Parathyroid adenoma (tissue), 2 donors: ENCODE measurements around the gene TEAD1.

Experiments used
- H2AFZ ChIP-seq: fragments of 300-600 bp; sonication (generic); one replicate; pipeline ENCODE4 v1.7.0; 2017; ENCODE audit warnings: antibody characterized with exemption, mild to moderate bottlenecking
- H3K27ac ChIP-seq: fragments of 300-600 bp; sonication (generic); one replicate; pipeline ENCODE4 v1.7.0; 2017
- H3K27me3 ChIP-seq: fragments of 300-600 bp; sonication (generic); one replicate; pipeline ENCODE4 v1.7.0; 2017; ENCODE audit warnings: low read length; ENCODE audit not compliant: control insufficient read depth, insufficient read depth
- H3K36me3 ChIP-seq: fragments of 300-600 bp; sonication (generic); one replicate; pipeline ENCODE4 v1.7.0; 2017; ENCODE audit warnings: low read length; ENCODE audit not compliant: control insufficient read depth, insufficient read depth
- H3K4me1 ChIP-seq: fragments of 300-600 bp; sonication (generic); one replicate; pipeline ENCODE4 v1.7.0; 2017; ENCODE audit warnings: control low read depth
- H3K4me2 ChIP-seq: fragments of 300-600 bp; sonication (generic); one replicate; pipeline ENCODE4 v1.7.0; 2017; ENCODE audit warnings: low read length
- H3K4me3 ChIP-seq: fragments of 300-600 bp; sonication (generic); one replicate; pipeline ENCODE4 v1.7.0; 2017; ENCODE audit warnings: low read depth, low read length
- H3K79me2 ChIP-seq: fragments of 300-600 bp; sonication (generic); one replicate; pipeline ENCODE4 v1.7.0; 2017; ENCODE audit warnings: control low read depth
- H3K9ac ChIP-seq: fragments of 300-600 bp; sonication (generic); one replicate; pipeline ENCODE4 v1.7.0; 2017; ENCODE audit warnings: mild to moderate bottlenecking
- H3K9me3 ChIP-seq: fragments of 300-600 bp; sonication (generic); one replicate; pipeline ENCODE4 v1.7.0; 2017; ENCODE audit warnings: low read length; ENCODE audit not compliant: control insufficient read depth
- TF ChIP-seq, protein P1 (sequence below): fragments of 300-600 bp; sonication (generic); IDR thresholded peaks from one replicate; pipeline ENCODE4 v1.7.0; 2017; ENCODE audit warnings: antibody characterized with exemption, mild to moderate bottlenecking
- donor health status: primary hyperparathyroidism.

The TEAD1 gene

DNA sequence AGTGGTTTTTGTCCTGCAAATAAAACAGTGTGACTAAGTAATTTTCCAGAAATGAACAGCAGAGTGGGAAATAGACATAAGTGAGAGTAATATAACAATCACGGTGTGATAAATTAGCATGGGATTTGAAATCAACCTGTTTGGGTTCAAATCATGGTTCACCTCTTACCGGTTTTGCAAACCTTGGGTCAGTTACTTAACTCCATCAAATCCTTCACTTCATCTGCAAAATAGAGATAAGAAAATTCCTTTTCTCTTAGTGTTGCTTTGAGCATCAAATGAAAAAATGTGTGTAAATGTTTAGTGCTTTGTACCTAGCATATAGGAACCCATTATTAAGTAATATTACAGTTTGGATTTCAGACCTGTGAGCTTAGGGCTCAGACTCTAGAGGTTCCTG lies 152.2 kb downstream of the TEAD1 start:
- H3K4me2 ChIP-seq: no peak overlapping the region
- no peaks in the 10 kb centered on the region for H3K27me3 ChIP-seq
- H3K36me3 ChIP-seq: no peaks in the 10 kb centered on the region
- peak overlapping the region; percentile 89 for H3K27ac ChIP-seq
- peaks cover 6% of the 10 kb centered on the region for H3K79me2 ChIP-seq
- H3K4me1 ChIP-seq: peaks cover 18% of the 10 kb centered on the region
- H3K4me3 ChIP-seq: no peak overlapping the region
- no peak overlapping the region for H2AFZ ChIP-seq
- H3K9ac ChIP-seq: no peak overlapping the region
- TF ChIP-seq, protein P1, sequence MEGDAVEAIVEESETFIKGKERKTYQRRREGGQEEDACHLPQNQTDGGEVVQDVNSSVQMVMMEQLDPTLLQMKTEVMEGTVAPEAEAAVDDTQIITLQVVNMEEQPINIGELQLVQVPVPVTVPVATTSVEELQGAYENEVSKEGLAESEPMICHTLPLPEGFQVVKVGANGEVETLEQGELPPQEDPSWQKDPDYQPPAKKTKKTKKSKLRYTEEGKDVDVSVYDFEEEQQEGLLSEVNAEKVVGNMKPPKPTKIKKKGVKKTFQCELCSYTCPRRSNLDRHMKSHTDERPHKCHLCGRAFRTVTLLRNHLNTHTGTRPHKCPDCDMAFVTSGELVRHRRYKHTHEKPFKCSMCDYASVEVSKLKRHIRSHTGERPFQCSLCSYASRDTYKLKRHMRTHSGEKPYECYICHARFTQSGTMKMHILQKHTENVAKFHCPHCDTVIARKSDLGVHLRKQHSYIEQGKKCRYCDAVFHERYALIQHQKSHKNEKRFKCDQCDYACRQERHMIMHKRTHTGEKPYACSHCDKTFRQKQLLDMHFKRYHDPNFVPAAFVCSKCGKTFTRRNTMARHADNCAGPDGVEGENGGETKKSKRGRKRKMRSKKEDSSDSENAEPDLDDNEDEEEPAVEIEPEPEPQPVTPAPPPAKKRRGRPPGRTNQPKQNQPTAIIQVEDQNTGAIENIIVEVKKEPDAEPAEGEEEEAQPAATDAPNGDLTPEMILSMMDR: no peak
- H3K9me3 ChIP-seq: no peaks in the 10 kb centered on the region

- peaks cover 3% of the 10 kb centered on the region for H3K79me2 ChIP-seq
- peaks cover 18% of the 10 kb centered on the region for H3K4me1 ChIP-seq
- peak overlapping the region; percentile 61 for H2AFZ ChIP-seq
- no peaks in the 10 kb centered on the region for H3K36me3 ChIP-seq
- peak overlapping the region; percentile 53 for H3K4me3 ChIP-seq
- no peak overlapping the region for H3K9ac ChIP-seq
- TF ChIP-seq, protein P1: no peak
- H3K27me3 ChIP-seq: no peaks in the 10 kb centered on the region
- H3K4me2 ChIP-seq: peak overlapping the region; percentile 81
- H3K9me3 ChIP-seq: no peaks in the 10 kb centered on the region
- H3K27ac ChIP-seq: peak overlapping the region; percentile 89
These were observed 153.1 kb downstream of the TEAD1 start for GRCh38 chr11:12827369-12827768.

DNA sequence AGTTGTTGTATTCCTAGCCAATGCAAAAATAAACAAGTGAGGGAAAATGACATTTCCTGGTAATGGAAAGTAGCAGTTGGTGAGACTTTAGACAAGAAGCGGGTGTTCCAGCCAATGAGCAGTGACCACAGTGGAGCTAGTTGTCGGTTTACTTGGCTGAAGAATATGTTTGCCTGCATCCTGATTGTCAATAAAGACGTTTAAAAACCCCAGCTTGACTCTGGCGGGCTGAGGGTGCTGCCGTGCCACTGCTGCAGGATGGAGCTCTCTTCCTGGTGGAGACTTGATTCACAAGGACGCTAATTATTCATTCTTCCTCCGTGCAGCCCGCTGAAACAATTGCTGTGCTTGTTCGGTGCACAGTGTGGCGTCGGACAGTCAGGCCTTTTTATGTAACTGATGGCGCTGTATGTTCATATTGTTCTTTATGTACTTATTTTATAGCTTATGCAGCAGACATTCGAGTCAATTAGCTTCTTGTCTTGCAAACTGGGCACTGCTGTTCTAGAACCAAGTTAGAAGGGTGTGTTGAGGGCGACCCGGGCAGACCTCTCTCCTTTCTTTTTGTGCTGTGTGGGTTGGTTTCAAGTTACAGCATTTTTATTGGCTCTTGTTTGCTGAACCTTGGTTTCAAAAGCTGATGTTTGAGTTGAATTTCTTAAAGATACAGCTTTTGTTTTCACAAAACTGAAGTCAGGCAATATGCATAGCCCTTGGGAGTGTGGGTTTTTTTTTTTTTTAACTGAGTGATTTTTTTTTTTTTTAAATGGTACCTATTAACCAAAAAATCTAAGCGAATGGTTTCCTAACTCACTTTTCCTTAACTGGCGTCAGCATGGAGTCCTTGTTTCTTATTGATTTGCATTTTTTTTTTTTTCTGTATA lies 153.9 kb downstream of the TEAD1 start:
- Histone ChIP-seq H3K27me3 (no peaks in the 10 kb centered on the region), H3K9ac (no peak overlapping the region), H3K4me3 (peak overlapping the region; percentile 53), H3K36me3 (no peaks in the 10 kb centered on the region), H3K79me2 (peaks cover 2% of the 10 kb centered on the region), H3K27ac (peak overlapping the region; percentile 89), H2AFZ (peak overlapping the region; percentile 61), H3K9me3 (no peaks in the 10 kb centered on the region), H3K4me1 (peaks cover 16% of the 10 kb centered on the region), H3K4me2 (peak overlapping the region; percentile 81)
- TF ChIP-seq, protein P1: no peak

DNA sequence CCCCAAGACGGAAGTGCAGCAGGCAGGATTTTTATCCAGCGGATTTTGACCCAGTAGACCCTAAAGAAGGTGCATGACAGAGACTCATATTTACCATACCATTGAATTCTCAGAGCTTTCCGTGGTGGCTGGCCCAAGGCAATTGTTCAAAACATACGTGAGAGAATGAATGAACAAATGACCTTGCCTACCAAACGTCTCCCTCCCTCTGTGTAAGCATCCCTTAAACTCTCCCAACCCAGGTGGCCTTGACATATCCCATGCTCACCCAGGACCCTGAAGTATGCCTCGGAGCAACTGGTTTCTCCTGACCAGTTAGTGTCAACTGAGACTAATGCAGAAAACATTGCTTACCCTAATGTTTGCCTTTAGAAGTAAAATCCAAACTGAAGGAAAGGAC lies 154.9 kb downstream of the TEAD1 start:
- no peaks in the 10 kb centered on the region for H3K36me3 ChIP-seq
- no peak overlapping the region for H3K4me3 ChIP-seq
- peak overlapping the region; percentile 9 for H3K4me2 ChIP-seq
- H3K79me2 ChIP-seq: peaks cover 5% of the 10 kb centered on the region
- no peaks in the 10 kb centered on the region for H3K27me3 ChIP-seq
- no peak overlapping the region for H3K9ac ChIP-seq
- peak overlapping the region; percentile 89 for H3K27ac ChIP-seq
- TF ChIP-seq, protein P1: no peak
- no peak overlapping the region for H2AFZ ChIP-seq
- H3K9me3 ChIP-seq: no peaks in the 10 kb centered on the region
- peaks cover 11% of the 10 kb centered on the region for H3K4me1 ChIP-seq
